Left lung (tissue), 10 donors: Measurements from ENCODE around the gene RIT1. TPM values are rescaled to one million over a fixed set of nuclear protein-coding genes. Genes with fewer than 3 reads are reported as not detected.
"Not testable (repeated sequence)": the region's sequence is repeated elsewhere in the genome, so short reads cannot be mapped to it uniquely, and the experiment has no call there.

ENCODE experiments used
- ATAC-seq: fragments of 200-7000 bp; cut with Tn5 transposase; one replicate; pipeline ENCODE4 v1.9.1; 2020; ENCODE audit warnings: moderate library complexity
- DNase-seq, 4 donors: peaks; one replicate each; pipeline ENCODE4 v3.0.0-alpha.2; 2013 to 2020
- H3K27ac ChIP-seq, 2 donors: fragments of 200-600 bp; sonication (generic) in 1 of 2; one replicate each; pipeline versions ENCODE4 v1.5.0 to v1.8.0; 2020 to 2021
- H3K27me3 ChIP-seq, 2 donors: fragments of 200-600 bp; sonication (generic) in 1 of 2; one replicate each; pipeline versions ENCODE4 v1.5.0 to v1.8.0; 2020 to 2021
- H3K36me3 ChIP-seq, 2 donors: fragments of 200-600 bp; sonication (generic) in 1 of 2; one replicate each; pipeline versions ENCODE4 v1.5.0 to v1.8.0; 2020 to 2021
- H3K4me1 ChIP-seq, 2 donors: fragments of 200-600 bp; one replicate each; pipeline ENCODE4 v1.8.0; 2021
- H3K4me3 ChIP-seq, 2 donors: fragments of 200-600 bp; sonication (generic) in 1 of 2; one replicate each; pipeline versions ENCODE4 v1.5.0 to v1.8.0; 2020 to 2021; ENCODE audit warnings: mild to moderate bottlenecking in 1 of 2
- H3K9me3 ChIP-seq, 2 donors: fragments of 200-600 bp; sonication (generic) in 1 of 2; one replicate each; pipeline versions ENCODE4 v1.5.0 to v1.8.0; 2020 to 2021
- CTCF ChIP-seq, 2 donors: fragments of 200-600 bp; sonication (generic) in 1 of 2; IDR thresholded peaks; one replicate each; pipeline versions ENCODE4 v1.5.0 to v1.8.0; 2021; ENCODE audit warnings: antibody characterized with exemption in 2 of 2
- intact Hi-C, 2 donors: fragments of 100-400 bp; cut with DNase I; formaldehyde crosslinking; loops; one replicate each; pipeline versions ENCODE4 v1.11.2 to v1.14.2; 2022
- polyA plus RNA-seq, 6 donors: library from polyadenylated mRNA; unstranded; fragments of 120-200 nt; gene quantifications; one replicate each; pipeline ENCODE4 v1.2.1, GENCODE V29; 2013; ENCODE audit not compliant: insufficient read length in 6 of 6
- total RNA-seq, 2 donors: library from RNA; stranded (reverse); fragmentation: NEBNext Ultra II Directional; extraction: Animal tissue kit (Norgen Biotek cat#: 25700); gene quantifications; one replicate each; pipeline ENCODE4 v1.2.1, GENCODE V29; 2021
- donor health status: DM: no; HTN: yes; CAD: no.
- donor health status: DM: no; HTN: no; CAD: no.

The RIT1 gene
- total and polyA plus RNA-seq, 8 donors = 40.8 to 55.9 (median 49.1) TPM

- intact Hi-C loops = no loop called here
- Histone ChIP-seq H3K27ac (no peak overlapping the region), H3K36me3 (peaks cover 5 to 71% of the 10 kb centered on the region in 2 donors), H3K27me3 (no peaks in the 10 kb centered on the region), H3K9me3 (no peaks in the 10 kb centered on the region), H3K4me1 (peaks cover 16 to 18% of the 10 kb centered on the region in 2 donors), H3K4me3 (no peak overlapping the region)
- no peak for TF ChIP-seq CTCF (IDR thresholded peaks at IDR 0.05)
- no peak for DNase-seq
- ATAC-seq = no peak
Measured at GRCh38 chr1:155897746-155898145, 13.4 kb downstream of the RIT1 start.

- peaks cover 5 to 58% of the 10 kb centered on the region in 2 donors for H3K36me3 ChIP-seq
- ATAC-seq, DNase-seq: not testable (repeated sequence)
Measured at GRCh38 chr1:155896476-155896875, 14.7 kb downstream of the RIT1 start.

GRCh38 chr1:155895617-155896016 lies 15.5 kb downstream of the RIT1 start:
- DNase-seq, H3K4me3 ChIP-seq, H3K9me3 ChIP-seq, ATAC-seq, H3K27ac ChIP-seq, intact Hi-C loops, H3K27me3 ChIP-seq: not testable (repeated sequence)
- Histone ChIP-seq H3K4me1 (peaks cover 19 to 20% of the 10 kb centered on the region in 2 donors), H3K36me3 (peaks cover 5 to 50% of the 10 kb centered on the region in 2 donors)

More at GRCh38 chr1:155896476-155896875, 14.7 kb downstream of the RIT1 start:
- peaks cover 19 to 20% of the 10 kb centered on the region in 2 donors for H3K4me1 ChIP-seq
- H3K4me3 ChIP-seq, H3K27me3 ChIP-seq, H3K9me3 ChIP-seq, intact Hi-C loops, H3K27ac ChIP-seq: not testable (repeated sequence)

GRCh38 chr1:155893389-155894142 lies 17.6 kb downstream of the RIT1 start:
- intact Hi-C loops = no loop called here

GRCh38 chr1:155892796-155893195 lies 18.4 kb downstream of the RIT1 start:
- Histone ChIP-seq H3K36me3 (peaks cover 0 to 21% of the 10 kb centered on the region in 2 donors), H3K27ac (peak overlapping the region; percentile 59 to 75), H3K4me1 (peaks cover 19 to 20% of the 10 kb centered on the region in 2 donors), H3K27me3 (no peaks in the 10 kb centered on the region), H3K9me3 (no peaks in the 10 kb centered on the region), H3K4me3 (no peak overlapping the region)
- peak in 2 of 4 donors; percentile 8 to 52 for DNase-seq
- no peak for TF ChIP-seq CTCF (IDR thresholded peaks at IDR 0.05)
- intact Hi-C loops = no loop called here
- ATAC-seq = peak; percentile 67

More at GRCh38 chr1:155893389-155894142, 17.6 kb downstream of the RIT1 start:
- no peak for TF ChIP-seq CTCF (IDR thresholded peaks at IDR 0.05)
- Histone ChIP-seq H3K4me3 (no peak overlapping the region), H3K9me3 (no peaks in the 10 kb centered on the region), H3K27me3 (no peaks in the 10 kb centered on the region), H3K36me3 (peaks cover 0 to 29% of the 10 kb centered on the region in 2 donors), H3K27ac (peak overlapping the region; percentile 59 to 75), H3K4me1 (peaks cover 19 to 20% of the 10 kb centered on the region in 2 donors)
- peak in 2 of 4 donors; percentile 16 to 48 for DNase-seq
- peak; percentile 80 for ATAC-seq

- intact Hi-C loops = no loop called here
- no peak for TF ChIP-seq CTCF (IDR thresholded peaks at IDR 0.05)
- Histone ChIP-seq H3K4me1 (peaks cover 19 to 20% of the 10 kb centered on the region in 2 donors), H3K27me3 (no peaks in the 10 kb centered on the region), H3K9me3 (no peaks in the 10 kb centered on the region), H3K4me3 (no peak overlapping the region), H3K36me3 (no peaks in the 10 kb centered on the region), H3K27ac (no peak overlapping the region)
- DNase-seq = no peak
- no peak for ATAC-seq
Measured at GRCh38 chr1:155890251-155890650, 20.9 kb downstream of the RIT1 start.
